Endometrial microvascular endothelial cells (primary cell): Measurements from ENCODE around the gene PKD2L1. TPM values are rescaled to one million over a fixed set of nuclear protein-coding genes. Genes with fewer than 3 reads are reported as not detected.

Experiments used
- in situ Hi-C: cut with HindIII; loops from 2 replicates; pipeline ENCODE4 v1.10.0; 2017; ENCODE audit warnings: low sequenced_read_pairs, low pct_unique_long_range_greater_than_20kb; ENCODE audit errors: inconsistent ontology term
- total RNA-seq: library from RNA; depleted of rRNA; stranded (reverse); fragments of >200 nt; gene quantifications from one replicate; pipeline ENCODE4 v1.2.3, GENCODE V29; 2015; ENCODE audit errors: inconsistent ontology term

Gene PKD2L1
- total RNA-seq, 1 donor from 2014 or later = not detected

DNA sequence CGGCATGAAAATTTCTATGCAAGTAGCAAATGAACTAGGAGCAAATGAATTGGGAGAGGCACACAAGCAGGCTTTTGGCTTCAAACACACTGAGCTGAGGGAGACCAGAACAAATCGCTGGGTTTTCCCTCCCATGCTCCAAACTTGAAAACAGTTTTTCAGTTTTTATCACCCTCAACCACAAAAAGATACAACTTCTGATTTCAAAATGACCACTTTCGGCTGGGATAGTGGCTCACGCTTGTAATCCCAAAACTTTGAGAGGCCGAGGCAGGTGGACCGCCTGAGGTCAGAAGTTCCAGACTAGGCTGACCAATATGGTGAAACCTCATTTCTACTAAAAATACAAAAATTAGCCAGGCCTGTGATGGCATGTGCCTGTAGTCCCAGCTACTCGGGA, 91.6 kb downstream of the PKD2L1 start:
- in situ Hi-C loops = no loop called here

Other genes with a start within 250 kb of the PKD2L1 start
- not detected for gene CPN1, start 248.4 kb downstream of the PKD2L1 start, total RNA-seq
- 65.0 TPM for gene ERLIN1, start 144.2 kb downstream of the PKD2L1 start, total RNA-seq
- 26.4 TPM for gene CHUK, start 100.6 kb downstream of the PKD2L1 start, total RNA-seq
- 38.8 TPM for gene CWF19L1, start 62.6 kb downstream of the PKD2L1 start, total RNA-seq
- 74.7 TPM for gene BLOC1S2, start 43.5 kb downstream of the PKD2L1 start, total RNA-seq
- 45.1 TPM for gene SCD, start 17.0 kb upstream of the PKD2L1 start, total RNA-seq
- gene WNT8B, start 132.8 kb upstream of the PKD2L1 start, total RNA-seq = not detected
- gene SEC31B, start 189.6 kb upstream of the PKD2L1 start, total RNA-seq = 0.93 TPM
- 187 TPM for gene NDUFB8, start 199.6 kb upstream of the PKD2L1 start, total RNA-seq
- gene HIF1AN, start 205.7 kb upstream of the PKD2L1 start, total RNA-seq = 5.4 TPM